Glomerular endothelial cell (primary cell): ENCODE data around the gene SLC7A8. TPM values are rescaled to one million over a fixed set of nuclear protein-coding genes. Genes with fewer than 3 reads are reported as not detected.
"Not testable (repeated sequence)": the region's sequence is repeated elsewhere in the genome, so short reads cannot be mapped to it uniquely, and the experiment has no call there.

ENCODE experiments used
- DNase-seq: peaks from one replicate; pipeline ENCODE4 v3.0.0-alpha.2; 2011; ENCODE audit warnings: low read depth, low spot score; ENCODE audit errors: extremely low read depth
- total RNA-seq: library from RNA; depleted of rRNA; stranded (reverse); fragments of >200 nt; gene quantifications from 2 replicates; pipeline ENCODE4 v1.2.3, GENCODE V29; 2015

SLC7A8 gene
- total RNA-seq = 0.29 TPM in 1 of 2 replicates, not detected in the other

DNA sequence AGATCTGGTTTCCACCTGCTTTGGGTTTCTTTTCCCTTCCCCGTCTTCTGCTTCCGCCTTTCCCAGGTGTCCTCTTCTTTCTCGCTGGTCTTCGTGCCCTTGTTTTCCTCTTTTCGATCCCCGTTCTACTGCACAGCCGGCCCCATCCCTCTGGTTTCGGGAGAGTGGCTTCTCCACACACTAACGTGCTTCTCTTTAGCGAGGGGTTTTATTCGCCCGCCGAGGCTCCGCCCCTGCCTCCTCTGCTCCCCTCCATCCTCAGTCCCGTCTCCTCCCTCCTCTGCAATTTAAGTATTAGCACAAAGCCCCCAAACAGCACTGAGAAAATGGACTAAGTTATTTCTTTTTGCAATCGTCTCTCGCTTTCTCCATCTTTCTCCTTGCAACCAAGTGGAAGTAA, at the start of gene SLC7A8:
SLC7A8 (minus strand) TSS at position 182 of the 400 bp plus-strand sequence. CDS start 746 bp downstream, outside the sequence.
- no peak for DNase-seq

DNA sequence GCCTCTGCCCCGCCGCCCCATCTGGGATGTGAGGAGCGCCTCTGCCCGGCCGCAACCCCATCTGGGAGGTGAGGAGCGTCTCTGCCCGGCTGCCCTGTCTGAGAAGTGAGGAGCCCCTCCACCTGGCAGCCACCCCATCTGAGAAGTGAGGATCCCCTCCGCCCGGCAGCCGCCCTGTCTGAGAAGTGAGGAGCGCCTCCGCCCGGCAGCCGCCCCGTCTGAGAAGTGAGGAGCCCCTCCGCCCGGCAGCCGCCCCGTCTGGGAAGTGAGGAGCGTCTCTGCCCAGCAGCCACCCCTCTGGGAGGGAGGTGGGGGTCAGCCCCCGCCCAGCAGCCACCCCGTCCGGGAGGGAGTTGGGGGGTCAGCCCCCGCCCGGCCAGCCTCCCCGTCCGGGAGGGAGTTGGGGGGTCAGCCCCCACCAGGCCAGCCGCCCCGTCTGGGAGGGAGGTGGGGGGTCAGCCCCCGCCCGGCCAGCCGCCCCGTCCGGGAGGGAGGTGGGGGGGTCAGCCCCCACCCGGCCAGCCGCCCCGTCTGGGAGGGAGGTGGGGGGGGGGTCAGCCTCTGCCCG, 48.9 kb upstream of the SLC7A8 start:
- not testable (repeated sequence) for DNase-seq

DNA sequence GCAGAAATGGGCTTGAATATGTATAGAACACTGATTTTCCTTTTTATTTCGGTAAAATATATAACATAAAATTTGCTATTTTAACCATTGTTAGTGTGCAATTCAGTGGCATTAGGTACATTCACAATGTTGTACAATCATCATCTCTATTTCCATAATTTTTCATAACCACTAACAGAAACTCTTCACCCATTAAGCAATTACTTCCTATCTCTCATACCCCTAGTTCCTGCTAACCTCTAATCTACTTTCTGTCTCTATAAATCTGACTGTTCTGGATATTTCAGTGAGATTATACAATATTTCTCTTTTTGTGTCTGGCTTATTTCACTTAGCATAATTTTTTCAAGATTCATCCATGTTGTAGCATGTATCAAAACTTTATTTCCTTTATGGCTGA, 45.4 kb upstream of the SLC7A8 start:
- DNase-seq = no peak

DNA sequence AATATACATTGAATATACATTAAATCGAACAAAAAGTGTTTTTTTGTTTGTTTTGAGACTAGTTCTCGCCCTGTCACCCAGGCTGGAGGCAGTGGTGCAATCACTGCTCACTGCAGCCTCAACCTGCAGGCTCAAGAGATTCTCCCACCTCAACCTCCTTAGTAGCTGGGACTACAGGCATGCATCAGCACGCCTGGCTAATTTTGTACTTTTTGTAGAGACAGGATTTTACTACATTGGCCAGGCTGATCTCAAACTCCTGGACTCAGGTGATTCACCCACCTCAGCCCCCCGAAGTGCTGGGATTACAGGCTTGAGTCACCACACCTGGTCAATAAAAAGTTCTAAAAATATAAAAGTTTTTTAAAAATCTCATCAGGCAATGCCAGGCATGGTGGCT, 44.1 kb upstream of the SLC7A8 start:
- no peak for DNase-seq

DNA sequence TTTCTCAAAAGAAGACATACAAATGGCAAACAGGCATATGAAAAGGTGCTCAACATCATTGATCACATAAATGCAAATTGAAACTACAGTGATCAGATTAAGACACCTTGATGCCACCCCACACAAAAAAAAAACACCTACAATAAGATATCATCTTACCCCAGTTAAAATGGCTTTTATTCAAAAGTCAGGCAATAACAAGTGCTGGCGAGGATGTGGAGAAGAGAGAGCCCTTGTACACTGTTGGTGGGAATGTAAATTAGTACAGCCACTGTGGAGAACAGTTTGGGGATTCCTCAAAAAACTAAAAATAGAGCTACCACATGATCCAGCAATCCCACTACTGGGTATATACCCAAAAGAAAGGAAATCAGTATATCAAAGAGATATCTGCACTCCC, 41.5 kb upstream of the SLC7A8 start:
- not testable (repeated sequence) for DNase-seq

DNA sequence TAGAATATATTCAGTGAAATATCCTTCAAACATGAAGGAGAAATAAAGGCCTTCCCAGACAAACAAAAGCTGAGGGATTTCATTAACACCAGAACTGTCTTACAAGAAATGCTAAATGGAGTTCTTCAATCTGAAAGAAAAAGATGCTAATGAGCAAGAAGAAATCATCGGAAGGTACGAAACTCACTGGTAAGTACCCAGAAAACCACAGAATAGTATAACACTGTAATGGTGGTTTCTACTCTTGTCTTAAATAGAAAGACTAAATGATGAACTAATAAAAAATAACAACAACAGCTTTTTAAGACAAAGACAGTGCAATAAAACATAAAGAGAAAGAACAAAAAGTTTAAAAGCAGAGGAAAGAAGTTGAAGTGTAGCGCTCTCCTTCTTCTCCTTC, 35.6 kb upstream of the SLC7A8 start:
- DNase-seq = no peak

DNA sequence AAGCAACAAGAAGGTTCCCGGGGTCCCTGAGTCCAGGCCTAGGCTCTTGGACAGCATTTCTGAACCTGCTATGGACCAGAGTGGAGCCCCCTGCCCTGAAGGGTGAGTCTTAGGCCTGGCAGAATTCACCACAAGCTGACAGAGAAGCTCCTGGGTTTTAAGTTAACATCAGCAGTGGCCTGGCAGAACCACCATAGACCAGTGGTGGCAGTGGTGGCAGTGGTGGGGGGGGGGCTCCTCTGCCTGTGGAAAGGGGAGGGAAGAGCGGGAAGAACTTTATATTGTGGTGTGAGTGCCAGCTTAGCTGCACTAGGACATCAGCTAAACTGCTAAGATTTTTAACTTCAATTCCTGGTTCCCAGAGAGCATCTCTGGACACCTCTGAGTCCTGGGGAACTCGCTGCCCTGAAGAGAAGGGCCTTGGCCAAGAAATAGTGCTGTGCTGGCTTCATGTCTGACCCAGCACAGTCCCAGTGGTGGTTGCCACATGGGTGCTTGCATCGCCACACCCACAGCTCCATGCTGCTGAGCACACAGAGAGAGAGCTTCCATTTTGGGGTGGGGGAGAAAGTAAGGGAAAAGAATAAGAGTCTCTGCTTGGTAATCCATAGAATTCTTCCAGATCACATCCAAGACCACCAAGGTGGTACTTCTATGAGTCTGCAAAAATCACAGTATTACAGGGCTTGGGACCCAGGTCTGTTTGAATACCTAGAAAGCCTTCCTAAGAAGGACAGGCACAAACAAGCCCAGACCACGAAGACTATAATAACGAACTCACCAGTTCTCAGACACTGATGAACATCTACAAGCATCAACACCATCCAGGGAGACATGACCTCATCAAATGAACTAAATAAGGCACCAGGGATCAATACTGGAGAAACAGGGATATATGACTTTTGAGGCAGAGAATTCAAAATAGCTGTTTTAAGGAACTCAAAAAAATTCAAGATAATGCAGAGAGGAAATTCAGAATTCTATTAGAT, 33.9 kb upstream of the SLC7A8 start:
- DNase-seq = no peak

DNA sequence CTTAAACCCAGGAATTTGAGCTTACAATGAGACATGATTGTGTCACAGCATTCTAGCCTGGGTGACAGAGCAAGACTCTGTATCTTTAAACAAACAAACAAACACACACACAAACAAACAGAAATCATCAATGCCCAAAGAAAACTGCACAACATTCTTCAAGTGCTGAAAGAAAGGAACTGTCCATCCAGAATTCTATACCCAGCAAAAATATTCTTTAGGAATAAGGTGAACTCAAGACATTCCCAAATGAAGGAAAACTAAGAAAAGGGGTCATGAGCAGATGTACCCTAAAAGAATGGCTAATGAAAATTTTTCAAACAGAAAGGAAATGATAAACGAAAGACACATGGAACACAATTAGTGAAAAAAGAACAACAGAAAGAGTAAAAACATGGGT, 32.0 kb upstream of the SLC7A8 start:
- DNase-seq = no peak

DNA sequence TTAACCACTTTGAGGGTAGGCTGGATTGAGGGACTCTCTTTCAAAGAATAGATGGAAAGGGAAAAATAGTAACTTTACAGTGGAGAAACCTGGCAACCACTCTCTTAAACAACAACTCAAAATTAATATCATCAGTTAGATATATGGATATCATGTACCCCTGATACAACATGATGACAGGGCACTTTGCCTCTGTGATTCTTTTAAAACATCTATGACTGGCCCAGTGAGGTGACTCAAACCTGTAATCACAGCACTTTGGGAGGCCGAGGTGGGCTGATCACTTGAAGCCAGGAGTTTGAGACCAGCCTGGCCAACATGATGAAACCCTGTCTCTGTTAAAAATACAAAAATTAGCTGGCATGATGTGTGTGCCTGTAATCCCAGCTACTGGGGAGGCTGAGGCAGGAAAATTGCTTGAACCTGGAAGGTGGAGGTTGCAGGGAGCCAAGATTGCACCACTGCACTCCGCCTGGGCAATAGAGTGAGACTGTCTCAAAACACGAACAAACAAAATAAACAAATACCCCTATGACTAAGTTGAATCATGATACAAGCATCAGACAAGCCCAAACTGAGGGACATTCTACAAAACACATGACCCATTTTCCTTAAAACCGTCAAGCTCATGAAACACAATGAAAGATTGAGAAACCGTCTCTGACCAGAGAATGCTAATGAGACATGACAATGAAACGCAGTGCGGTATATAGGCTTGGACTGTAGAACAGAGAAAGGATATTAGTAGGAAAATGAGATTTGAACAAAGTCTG, 26.4 kb upstream of the SLC7A8 start:
- no peak for DNase-seq

DNA sequence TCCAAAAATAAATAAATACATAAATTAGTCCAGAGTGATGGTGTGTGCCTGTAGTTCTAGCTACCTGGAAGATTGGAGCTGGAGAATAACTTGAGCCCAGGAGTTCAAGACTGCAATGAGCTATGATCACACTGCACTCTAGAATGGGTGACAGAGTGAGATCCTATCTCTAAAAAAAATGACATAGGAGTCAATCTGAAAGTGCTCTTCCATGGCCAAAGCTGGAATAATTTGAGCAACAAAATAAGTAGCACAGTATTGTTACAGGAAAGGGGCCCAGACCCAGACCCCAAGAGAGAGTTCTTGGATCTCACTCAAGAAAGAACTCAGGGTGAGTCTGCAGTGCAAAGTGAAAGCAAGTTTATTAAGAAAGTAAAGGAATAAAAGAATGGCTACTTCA, 24.9 kb upstream of the SLC7A8 start:
- DNase-seq = no peak

DNA sequence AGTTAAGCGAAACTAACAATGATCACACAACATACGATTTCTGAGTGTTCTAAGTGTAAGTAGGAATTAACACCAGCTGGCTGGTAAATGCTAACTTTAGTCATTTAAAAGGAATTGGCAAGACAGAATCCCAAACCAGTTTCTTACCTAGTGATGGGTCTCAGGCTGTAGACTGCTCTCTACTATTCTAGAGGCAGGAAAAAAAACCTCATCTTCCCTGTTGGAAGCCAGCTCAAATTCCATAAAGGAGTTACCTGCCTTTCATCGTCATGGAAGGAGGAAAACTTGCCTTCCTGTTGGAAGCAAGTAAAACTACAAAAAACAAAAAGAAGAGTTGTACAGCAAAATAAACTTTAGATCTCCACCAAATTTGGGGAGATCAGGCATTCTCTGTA, 23.7 kb upstream of the SLC7A8 start:
- DNase-seq = no peak

DNA sequence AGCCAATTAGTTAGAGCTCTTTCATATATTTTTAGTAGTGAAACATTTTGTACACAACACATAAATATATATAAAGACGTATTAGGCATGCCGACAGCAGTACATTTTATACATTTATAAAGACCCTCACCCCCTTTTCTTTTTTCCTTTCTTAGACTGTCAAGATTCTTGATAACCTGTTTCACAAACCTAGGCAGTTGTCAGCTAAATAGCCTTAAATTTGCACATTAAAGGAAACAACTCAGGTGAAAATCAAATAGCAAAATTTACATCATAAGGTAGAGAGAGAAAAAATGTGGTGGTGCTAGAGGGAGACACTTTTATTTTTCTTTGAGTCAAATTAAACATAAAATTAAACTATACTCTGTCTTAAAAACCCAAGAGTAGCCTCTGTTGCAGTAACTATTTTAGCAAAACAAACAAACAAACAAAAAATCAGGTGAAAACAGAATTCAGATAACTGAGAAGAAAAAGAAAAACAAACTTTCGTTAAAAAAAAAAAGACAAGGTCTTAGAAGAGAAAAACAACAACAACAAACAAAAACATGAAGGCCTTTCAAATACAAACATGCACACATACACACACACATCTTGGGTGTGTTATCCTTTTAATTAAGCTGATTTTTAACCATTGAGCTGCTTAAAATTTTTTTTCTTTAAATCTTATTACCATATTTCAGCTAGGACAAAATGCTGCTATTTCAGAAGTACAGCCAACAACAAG, 23.1 kb upstream of the SLC7A8 start:
- no peak for DNase-seq

DNA sequence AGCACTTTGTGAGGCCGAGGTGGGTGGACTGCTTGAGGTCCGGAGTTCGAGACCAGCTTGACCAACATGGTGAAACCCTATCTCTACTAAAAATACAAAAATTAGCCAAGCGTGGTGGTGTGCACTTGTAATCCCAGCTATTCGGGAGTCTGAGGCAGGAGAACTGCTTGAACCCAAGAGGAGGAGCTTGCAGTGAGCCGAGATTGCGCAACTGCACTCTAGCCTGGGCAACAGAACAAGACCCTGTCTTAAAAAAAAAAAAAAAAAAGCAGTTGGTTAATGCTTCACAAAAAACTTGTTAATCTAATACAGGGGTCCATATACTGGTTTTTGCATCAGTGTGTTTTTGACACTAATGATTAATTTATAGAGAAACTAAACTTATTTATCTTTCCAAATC, 18.5 kb upstream of the SLC7A8 start:
- no peak for DNase-seq

DNA sequence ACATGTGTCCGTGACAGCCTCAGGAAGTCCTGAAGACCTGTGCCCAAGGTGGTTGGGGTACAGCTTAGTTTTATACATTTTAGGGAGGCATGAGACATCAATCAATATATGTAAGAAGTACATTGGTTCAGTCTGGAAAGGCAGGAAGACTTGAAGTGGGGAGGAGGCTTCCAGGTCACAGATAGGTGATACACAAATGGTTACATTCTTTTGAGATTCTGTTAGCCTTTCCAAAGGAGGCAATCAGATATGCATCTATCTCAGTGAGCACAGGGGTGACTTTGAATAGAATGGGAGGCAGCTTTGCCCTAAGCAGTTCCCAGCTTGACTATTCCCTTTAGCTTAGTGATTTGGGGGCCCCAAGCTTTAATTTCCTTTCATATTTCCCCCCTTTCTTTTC, 15.7 kb upstream of the SLC7A8 start:
- DNase-seq = not testable (repeated sequence)

DNA sequence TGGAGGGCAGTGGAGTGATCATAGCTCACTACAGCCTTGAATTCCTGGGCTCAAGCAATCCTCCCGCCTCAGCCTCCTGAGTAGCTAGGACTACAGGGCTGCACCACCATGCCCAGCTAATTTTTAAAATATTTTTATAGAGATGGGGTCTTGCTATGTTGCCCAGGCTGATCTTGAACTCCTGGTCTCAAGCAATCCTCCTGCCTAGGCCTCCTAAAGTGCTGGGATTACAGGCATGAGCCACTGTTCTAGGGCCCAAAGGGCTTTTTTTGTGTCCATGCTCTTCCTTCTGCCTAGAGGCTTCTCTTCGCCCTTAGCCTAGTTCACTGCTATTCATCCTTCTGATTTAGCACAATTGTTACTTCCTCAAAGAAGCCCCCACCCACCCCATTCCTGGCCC, 13.0 kb upstream of the SLC7A8 start:
- DNase-seq = not testable (repeated sequence)

DNA sequence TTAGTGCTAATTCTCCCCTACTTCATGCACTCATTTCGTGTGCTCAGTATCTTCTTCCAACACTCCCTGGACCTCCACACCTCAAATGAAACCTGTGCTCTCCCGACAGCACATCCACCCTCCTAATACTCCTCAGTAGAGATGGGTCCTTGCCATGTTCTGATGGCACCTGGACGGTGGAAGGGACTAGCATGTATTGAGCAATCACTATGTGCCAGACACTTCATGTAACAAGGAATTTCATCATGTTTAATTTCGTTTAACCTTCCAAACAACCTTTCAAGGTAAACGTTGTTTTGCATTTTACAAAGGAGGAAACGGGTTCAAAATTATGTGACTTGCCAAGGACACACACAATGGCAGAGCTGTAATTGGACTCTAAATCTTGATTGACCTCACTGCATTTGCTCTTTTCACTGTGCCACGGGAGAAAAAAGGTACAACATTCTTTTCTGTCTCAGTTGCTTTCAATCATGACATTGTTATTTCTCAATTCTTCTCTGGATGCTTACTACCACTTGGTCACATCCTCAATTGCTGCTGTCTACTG, 12.2 kb upstream of the SLC7A8 start:
- no peak for DNase-seq

DNA sequence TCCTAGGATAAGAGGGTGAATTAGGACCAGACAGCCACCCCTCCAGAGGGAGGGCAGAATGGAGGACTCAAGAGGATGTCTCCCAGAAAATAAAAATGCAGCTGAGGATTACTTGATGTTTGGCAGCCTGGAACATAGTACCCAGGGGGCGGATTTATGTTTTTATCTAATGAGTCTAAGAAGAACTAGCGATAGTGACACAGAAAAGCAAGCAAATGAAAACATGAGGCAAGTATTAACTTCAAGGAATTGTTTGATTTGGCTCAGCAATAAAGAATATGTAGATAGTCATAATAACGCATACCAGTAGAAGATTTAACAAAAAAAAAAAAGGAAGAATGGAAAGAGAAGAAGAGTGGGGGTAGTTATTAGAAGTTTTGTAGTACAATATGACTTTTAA, 10.0 kb upstream of the SLC7A8 start:
- DNase-seq = no peak

DNA sequence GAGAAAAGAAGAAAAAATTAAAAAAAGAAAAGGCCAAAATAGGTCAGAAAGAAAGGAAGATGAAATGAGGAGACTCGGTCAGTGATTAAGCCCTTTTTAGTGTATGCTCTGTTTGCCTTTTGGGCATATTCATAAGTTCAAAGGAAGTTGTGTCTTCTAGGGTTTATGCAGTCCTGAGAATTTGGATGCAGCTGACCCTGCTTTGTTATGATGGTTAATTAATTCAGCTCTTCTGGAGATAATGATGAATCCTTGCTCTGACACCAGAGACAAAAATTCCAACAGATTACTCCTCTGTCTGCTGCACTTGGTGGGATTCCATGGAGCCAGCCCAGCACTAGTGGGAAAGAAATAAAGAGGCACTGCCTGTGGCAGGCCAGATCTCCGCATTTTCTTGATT, 4.5 kb upstream of the SLC7A8 start:
- no peak for DNase-seq

DNA sequence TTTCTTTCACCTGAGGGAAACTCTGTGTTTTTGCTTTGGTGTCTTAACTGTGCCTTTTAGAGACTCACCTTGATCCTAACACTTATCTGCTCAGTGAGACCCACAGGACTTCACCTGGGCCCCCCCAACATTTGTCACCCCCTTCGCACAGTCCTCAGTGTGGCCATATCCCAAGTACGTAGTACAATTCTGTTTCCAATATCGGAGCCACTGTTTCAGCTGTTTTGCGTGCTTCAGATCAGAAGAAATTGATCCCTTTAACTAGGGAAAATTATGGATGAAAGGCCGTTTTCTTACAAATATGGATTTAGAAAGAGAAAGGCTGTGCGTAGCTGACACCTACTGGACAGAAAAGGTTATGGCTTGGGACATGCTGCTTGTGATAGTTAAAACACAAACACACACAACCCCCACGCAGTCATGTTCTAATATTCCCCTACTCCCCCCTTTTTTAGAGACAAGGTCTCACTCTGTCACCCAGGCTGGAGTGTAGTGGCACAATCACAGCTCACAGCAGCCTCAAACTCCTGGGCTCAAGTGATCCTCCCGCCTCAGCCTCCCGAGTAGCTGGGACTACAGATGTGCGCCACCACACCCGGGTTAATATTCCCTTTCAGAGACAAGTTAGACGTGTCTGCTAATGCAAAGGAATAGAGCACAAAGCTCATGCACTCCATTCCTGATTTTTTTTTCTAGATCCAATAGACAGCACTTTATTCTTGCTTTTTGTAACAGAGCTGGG, 3.6 kb upstream of the SLC7A8 start:
- peak; percentile 63 for DNase-seq

DNA sequence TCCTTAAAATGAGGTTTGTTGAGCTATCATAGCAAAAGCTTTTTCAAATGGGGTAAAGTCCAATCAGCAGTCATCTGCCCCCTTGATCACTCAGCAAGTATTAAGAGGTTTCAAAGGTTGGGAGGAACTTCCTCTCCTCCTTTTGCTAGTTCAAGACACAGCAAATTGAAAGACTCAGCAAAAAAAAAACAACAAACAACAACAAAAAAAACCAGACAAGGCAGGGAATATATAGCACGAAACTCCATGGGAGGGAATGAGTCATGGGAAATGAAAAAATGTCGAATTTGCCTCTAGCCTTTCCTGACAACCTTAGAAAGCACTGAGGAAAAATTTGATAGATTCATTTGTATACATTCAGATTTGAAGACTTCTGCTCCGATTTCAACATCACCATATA, 1.6 kb upstream of the SLC7A8 start:
- peak; percentile 41 for DNase-seq
